Glutamatergic neuron (in vitro differentiated cells): ENCODE results near the gene GALNT12. TPM values are rescaled to one million over a fixed set of nuclear protein-coding genes. Genes with fewer than 3 reads are reported as not detected.

Source experiments
- DNase-seq: peaks from one replicate; pipeline ENCODE4 v3.0.0; 2022
- H3K27ac Mint-ChIP-seq: one replicate; pipeline ENCODE4 v1.8.0; 2020; ENCODE audit warnings: mild to moderate bottlenecking, mixed read lengths, inconsistent platforms; ENCODE audit not compliant: unreplicated experiment
- H3K27me3 Mint-ChIP-seq: one replicate; pipeline ENCODE4 v1.8.0; 2020; ENCODE audit warnings: mild to moderate bottlenecking, moderate library complexity, mixed read lengths, inconsistent platforms; ENCODE audit not compliant: unreplicated experiment
- H3K36me3 Mint-ChIP-seq: one replicate; pipeline ENCODE4 v1.8.0; 2020; ENCODE audit warnings: mild to moderate bottlenecking, mixed read lengths, inconsistent platforms; ENCODE audit not compliant: unreplicated experiment
- H3K4me1 Mint-ChIP-seq: one replicate; pipeline ENCODE4 v1.8.0; 2020; ENCODE audit warnings: mild to moderate bottlenecking, low read depth, mixed read lengths, inconsistent platforms; ENCODE audit not compliant: unreplicated experiment
- H3K4me3 Mint-ChIP-seq: one replicate; pipeline ENCODE4 v1.8.0; 2020; ENCODE audit warnings: mild to moderate bottlenecking, mixed read lengths, inconsistent platforms; ENCODE audit not compliant: unreplicated experiment
- H3K9me3 Mint-ChIP-seq: one replicate; pipeline ENCODE4 v1.8.0; 2020; ENCODE audit warnings: mild to moderate bottlenecking, moderate library complexity, mixed read lengths, inconsistent platforms; ENCODE audit not compliant: unreplicated experiment
- total RNA-seq: library from RNA; stranded (reverse); fragmentation: NEBNext Ultra II Directional; extraction: Animal tissue kit (Norgen Biotek cat#: 25700); gene quantifications from one replicate; pipeline ENCODE4 v1.2.1, GENCODE V29; 2021; ENCODE audit not compliant: unreplicated experiment
- TF ChIP-seq, protein P1 (sequence below): fragments of 200-600 bp; sonication (generic); IDR thresholded peaks from one replicate; pipeline ENCODE4 v1.5.0; 2021; ENCODE audit not compliant: partially characterized antibody, unreplicated experiment

GALNT12 gene
- total RNA-seq, 1 donor from 2014 or later, result 2.7 TPM

DNA sequence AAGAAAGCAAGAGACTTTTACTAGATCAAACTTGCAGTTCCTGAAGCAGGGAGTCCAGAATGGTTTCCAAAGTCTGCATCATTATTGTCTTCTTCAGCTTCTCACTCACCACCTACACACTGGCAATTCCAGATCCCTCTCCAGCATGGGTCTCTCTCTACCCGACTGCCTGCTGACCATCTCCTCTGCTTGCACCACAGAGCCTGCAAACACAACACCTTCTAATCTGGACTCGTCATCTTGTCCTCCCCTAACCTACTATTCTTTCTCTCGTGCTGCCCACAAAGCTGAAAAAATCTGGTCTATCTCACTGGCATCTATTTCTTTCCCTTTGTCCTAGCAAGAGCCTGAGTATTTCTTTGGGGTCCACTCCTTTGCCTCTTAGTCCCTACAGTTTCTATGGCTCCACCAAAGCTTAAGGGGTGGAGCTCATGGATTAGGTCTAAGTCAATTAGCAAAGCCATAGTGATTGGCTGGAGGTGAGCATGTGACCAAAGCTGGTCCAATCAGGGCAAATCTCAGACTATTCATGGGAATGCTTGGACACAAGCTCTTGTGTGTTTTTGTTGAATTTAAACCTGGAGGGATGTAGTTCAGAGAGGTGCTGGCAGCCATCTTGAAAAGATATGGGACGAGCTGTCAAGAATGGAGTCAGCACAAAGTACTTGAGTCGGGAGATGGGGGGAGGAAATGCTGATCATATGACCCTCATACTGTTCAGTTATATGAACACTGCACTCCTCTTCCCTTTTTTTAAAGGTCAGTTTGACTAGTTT is 63.5 kb downstream of the GALNT12 start:
- no peak overlapping the region for H3K27ac Mint-ChIP-seq
- TF ChIP-seq, protein P1, sequence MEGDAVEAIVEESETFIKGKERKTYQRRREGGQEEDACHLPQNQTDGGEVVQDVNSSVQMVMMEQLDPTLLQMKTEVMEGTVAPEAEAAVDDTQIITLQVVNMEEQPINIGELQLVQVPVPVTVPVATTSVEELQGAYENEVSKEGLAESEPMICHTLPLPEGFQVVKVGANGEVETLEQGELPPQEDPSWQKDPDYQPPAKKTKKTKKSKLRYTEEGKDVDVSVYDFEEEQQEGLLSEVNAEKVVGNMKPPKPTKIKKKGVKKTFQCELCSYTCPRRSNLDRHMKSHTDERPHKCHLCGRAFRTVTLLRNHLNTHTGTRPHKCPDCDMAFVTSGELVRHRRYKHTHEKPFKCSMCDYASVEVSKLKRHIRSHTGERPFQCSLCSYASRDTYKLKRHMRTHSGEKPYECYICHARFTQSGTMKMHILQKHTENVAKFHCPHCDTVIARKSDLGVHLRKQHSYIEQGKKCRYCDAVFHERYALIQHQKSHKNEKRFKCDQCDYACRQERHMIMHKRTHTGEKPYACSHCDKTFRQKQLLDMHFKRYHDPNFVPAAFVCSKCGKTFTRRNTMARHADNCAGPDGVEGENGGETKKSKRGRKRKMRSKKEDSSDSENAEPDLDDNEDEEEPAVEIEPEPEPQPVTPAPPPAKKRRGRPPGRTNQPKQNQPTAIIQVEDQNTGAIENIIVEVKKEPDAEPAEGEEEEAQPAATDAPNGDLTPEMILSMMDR, result no peak
- H3K27me3 Mint-ChIP-seq, result no peaks in the 10 kb centered on the region

DNA sequence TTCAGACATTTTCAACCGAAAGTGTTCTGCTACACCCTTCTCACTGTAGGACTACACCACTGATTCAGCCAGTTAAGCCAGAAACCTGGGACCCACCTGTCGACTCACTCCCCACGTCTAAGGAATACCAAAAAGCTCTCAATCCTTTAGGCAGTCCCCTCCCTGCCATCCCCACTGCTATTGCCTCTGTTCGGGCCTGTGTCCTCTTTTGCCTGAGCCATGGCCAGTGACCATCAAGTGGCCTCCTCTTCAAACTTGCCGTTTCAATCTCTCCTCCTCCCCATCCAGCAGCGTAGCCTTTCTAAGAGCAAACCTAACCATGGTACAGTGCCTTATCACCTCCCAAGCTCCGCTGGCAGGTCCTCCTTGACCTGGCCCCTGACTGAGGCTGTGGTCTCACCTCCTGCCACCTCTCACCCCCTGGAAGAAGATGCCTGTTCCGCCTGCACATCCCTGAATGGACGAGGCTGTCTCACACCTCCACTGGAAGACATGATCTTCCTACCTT is 64.1 kb downstream of the GALNT12 start:
- no peaks in the 10 kb centered on the region for H3K27me3 Mint-ChIP-seq
- no peaks in the 10 kb centered on the region for H3K9me3 Mint-ChIP-seq
- H3K27ac Mint-ChIP-seq, result no peak overlapping the region
- peaks cover 9% of the 10 kb centered on the region for H3K36me3 Mint-ChIP-seq
- no peaks in the 10 kb centered on the region for H3K4me1 Mint-ChIP-seq
- no peak overlapping the region for H3K4me3 Mint-ChIP-seq
- TF ChIP-seq, protein P1, result no peak
- DNase-seq, result no peak

More for the DNA sequence above, 63.5 kb downstream of the GALNT12 start:
- no peaks in the 10 kb centered on the region for H3K9me3 Mint-ChIP-seq
- H3K4me3 Mint-ChIP-seq, result no peak overlapping the region
- DNase-seq, result no peak
- H3K4me1 Mint-ChIP-seq, result no peaks in the 10 kb centered on the region
- peaks cover 9% of the 10 kb centered on the region for H3K36me3 Mint-ChIP-seq

DNA sequence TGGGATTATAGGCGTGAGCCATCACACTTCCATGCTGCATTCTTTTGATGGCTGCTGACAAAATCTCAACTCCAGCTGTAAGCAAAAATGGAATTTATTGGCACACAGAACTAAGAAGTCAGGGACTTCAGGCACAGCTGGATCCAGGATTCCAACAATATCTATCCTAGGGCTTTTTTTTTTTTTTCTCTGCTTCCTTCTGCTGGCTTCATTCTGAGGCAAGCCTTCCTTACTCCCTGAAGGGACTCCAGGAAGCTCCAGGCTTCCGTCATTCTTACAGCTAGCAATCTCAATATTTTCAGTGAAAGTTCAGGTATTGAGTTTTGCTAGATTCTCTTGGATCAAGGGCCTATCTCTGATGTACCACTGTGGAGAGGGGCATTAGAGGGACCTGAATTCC is 66.1 kb downstream of the GALNT12 start:
- H3K36me3 Mint-ChIP-seq, result peaks cover 9% of the 10 kb centered on the region
- TF ChIP-seq, protein P1, result no peak
- H3K27me3 Mint-ChIP-seq, result no peaks in the 10 kb centered on the region
- no peak for DNase-seq
- no peaks in the 10 kb centered on the region for H3K4me1 Mint-ChIP-seq
- no peaks in the 10 kb centered on the region for H3K9me3 Mint-ChIP-seq
- no peak overlapping the region for H3K4me3 Mint-ChIP-seq
- H3K27ac Mint-ChIP-seq, result no peak overlapping the region

DNA sequence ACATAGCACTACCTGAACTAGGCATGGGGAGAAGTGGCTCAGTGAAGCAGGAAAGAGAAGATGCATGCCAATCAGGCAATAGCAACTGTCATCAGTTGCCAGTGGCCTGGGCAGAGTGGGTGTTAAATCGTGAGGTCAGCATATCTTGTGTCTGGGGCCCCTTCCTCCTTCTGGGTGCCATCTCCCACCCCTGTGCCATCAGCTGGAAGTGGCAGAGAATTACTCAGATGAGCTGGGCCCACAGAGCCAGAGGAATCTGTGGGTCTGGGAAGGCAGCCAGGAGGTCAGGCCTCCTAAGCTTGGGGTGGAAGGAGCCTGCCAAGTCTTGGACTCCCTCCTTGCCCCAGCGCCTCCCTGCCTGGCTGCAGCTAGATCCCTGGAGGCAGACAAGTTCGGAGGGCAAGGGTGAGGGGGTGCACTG is 66.5 kb downstream of the GALNT12 start:
- H3K4me1 Mint-ChIP-seq, result no peaks in the 10 kb centered on the region
- H3K36me3 Mint-ChIP-seq, result peaks cover 9% of the 10 kb centered on the region
- no peak for DNase-seq
- no peaks in the 10 kb centered on the region for H3K9me3 Mint-ChIP-seq
- no peak overlapping the region for H3K4me3 Mint-ChIP-seq
- no peaks in the 10 kb centered on the region for H3K27me3 Mint-ChIP-seq
- no peak overlapping the region for H3K27ac Mint-ChIP-seq
- TF ChIP-seq, protein P1, result no peak

DNA sequence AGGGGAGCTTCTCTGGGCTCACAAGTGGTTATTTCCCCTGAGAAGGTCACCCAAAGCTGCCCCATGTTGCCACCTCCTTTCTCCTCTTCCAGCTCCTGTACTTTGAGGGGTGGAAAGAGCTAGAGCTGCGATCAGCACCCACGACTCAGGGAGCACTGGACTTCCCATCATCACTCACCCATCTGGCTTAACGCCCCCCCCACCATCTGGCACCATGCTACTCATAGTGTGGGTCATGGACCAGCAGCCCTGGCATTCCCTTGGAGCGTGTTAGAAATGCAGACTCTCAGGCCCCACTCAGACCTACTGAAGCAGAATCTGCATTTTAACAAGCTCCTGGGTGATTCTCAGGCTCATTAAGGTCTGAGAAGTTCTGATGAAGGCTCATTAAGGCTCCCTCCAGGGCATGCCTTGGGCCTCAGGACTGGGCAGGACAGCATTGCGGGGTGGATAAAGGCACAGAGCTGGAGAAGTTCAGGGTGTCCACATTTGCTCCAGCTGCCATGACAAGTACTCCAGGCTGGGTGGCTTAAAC is 67.3 kb downstream of the GALNT12 start:
- Mint-ChIP-seq H3K4me3 (no peak overlapping the region), H3K4me1 (no peaks in the 10 kb centered on the region), H3K27me3 (peaks cover 3% of the 10 kb centered on the region), H3K9me3 (no peaks in the 10 kb centered on the region), H3K36me3 (peaks cover 9% of the 10 kb centered on the region), H3K27ac (no peak overlapping the region)
- DNase-seq, result no peak
- TF ChIP-seq, protein P1, result no peak
